Measurements from ENCODE around the gene ATP8A1. TPM values are rescaled to one million over a fixed set of nuclear protein-coding genes. Genes with fewer than 3 reads are reported as not detected.

ATP8A1 gene
- total RNA-seq, 4 donors from 2014 or later: 23.8 to 74.2 (median 31.1) TPM

DNA sequence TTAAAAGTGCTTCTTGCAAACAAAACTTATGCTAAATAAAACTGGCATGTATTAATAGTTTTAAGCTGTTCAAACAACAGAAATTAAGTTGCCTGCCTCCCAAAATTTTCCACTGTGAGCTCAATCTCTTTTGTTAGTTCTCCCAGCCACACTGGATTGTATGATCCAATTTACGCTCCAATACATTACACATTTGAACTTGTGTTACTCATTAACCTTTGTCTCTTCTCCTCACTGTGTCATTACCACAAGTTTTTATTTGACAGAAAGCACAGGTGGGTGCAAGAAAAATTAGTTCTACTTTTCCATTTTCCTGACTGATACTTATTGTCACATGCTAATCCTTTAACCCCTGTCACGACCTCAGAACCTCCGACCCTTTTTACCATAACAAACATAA is 204.1 kb downstream of the ATP8A1 start:
- Histone ChIP-seq H3K9me3 (no peaks in the 10 kb centered on the region), H3K36me3 (peaks cover 0 to 16% of the 10 kb centered on the region in 2 donors), H3K4me1 (peaks cover 7 to 8% of the 10 kb centered on the region in 2 donors), H3K4me3 (no peak overlapping the region), H3K27ac (no peak overlapping the region), H3K27me3 (no peaks in the 10 kb centered on the region)
- no peak for TF ChIP-seq POLR2A (IDR thresholded peaks at IDR 0.05)
- TF ChIP-seq CTCF (IDR thresholded peaks at IDR 0.05 in 4 of 5, conservative IDR thresholded peaks at IDR 0.05 in 1 of 5): no peak
- DNase-seq: no peak
- ATAC-seq: no peak
- in situ Hi-C loops (cut with MboI; ENCODE audit: low sequenced_read_pairs in 4 of 4): no loop called here
- intact Hi-C loops (cut with DNase I; ENCODE audit: low total_unique reads): loop anchor here (10.0 kb wide), 1 partner anchor 632 kb away; no protein-coding TSS in a partner anchor

DNA sequence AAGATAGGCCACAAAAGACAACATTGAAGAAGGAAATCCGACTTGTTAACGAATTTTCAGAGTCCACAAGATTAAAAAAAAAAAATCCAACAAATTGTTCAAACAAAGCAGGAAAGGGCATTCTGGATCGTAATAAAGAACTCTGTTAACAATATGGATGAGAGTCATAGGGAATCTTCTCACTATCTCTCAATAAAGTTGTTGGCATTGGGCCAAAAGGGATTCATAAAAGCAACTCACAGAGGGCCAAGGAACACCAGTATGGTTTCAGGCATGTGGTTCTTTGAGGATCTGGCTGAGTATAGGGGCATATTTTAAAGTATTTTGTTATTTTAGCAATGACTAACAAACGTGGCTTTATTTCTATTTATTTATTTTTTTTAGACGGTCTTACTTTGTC is 210.1 kb downstream of the ATP8A1 start:
- no peaks in the 10 kb centered on the region for H3K4me1 ChIP-seq
- ATAC-seq (no peak), DNase-seq (no peak)
- in situ Hi-C loops (cut with MboI; ENCODE audit: low sequenced_read_pairs in 4 of 4): no loop called here
- H3K4me3 ChIP-seq: no peak overlapping the region
- TF ChIP-seq POLR2A (IDR thresholded peaks at IDR 0.05) (no peak), CTCF (IDR thresholded peaks at IDR 0.05 in 4 of 5, conservative IDR thresholded peaks at IDR 0.05 in 1 of 5) (no peak)
- intact Hi-C loops (cut with DNase I; ENCODE audit: low total_unique reads): no loop called here
- no peaks in the 10 kb centered on the region for H3K9me3 ChIP-seq
- H3K27me3 ChIP-seq: no peaks in the 10 kb centered on the region
- peaks cover 0 to 32% of the 10 kb centered on the region in 2 donors for H3K36me3 ChIP-seq
- no peak overlapping the region for H3K27ac ChIP-seq

DNA sequence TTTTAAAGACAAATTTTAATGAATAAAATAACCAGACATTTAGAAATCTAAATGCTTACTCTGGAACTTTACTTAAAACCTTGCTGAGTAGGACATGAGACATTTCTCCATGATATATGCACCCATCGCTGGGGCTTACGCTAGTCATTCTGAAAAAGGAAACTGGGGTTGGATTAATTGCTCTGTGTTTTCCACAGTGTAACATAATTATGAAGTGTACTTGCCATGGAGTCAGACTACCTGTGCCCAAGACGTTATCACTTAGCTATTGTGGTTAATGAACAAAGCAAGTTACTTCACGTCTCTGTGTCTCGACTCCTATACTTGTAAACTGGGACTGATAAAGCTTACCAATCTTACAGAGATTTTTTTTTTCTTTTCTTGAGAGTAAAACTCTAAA is 211.9 kb downstream of the ATP8A1 start:
- Histone ChIP-seq H3K4me3 (no peak overlapping the region), H3K27ac (no peak overlapping the region), H3K4me1 (no peaks in the 10 kb centered on the region), H3K36me3 (peaks cover 0 to 24% of the 10 kb centered on the region in 2 donors), H3K27me3 (no peaks in the 10 kb centered on the region), H3K9me3 (no peaks in the 10 kb centered on the region)
- ATAC-seq: no peak
- intact Hi-C loops (cut with DNase I; ENCODE audit: low total_unique reads): no loop called here
- in situ Hi-C loops (cut with MboI; ENCODE audit: low sequenced_read_pairs in 4 of 4): no loop called here
- DNase-seq: no peak
- no peak for TF ChIP-seq CTCF (IDR thresholded peaks at IDR 0.05 in 4 of 5, conservative IDR thresholded peaks at IDR 0.05 in 1 of 5)
- no peak for TF ChIP-seq POLR2A (IDR thresholded peaks at IDR 0.05)

GRCh38 chr4:42442601-42443000 is 214.3 kb downstream of the ATP8A1 start:
- Histone ChIP-seq H3K27me3 (no peaks in the 10 kb centered on the region), H3K4me1 (no peaks in the 10 kb centered on the region), H3K36me3 (peaks cover 0 to 22% of the 10 kb centered on the region in 2 donors), H3K27ac (no peak overlapping the region), H3K9me3 (no peaks in the 10 kb centered on the region), H3K4me3 (no peak overlapping the region)
- intact Hi-C loops (cut with DNase I; ENCODE audit: low total_unique reads): no loop called here
- in situ Hi-C loops (cut with MboI; ENCODE audit: low sequenced_read_pairs in 4 of 4): no loop called here
- DNase-seq (no peak), ATAC-seq (no peak)
- TF ChIP-seq CTCF (IDR thresholded peaks at IDR 0.05 in 4 of 5, conservative IDR thresholded peaks at IDR 0.05 in 1 of 5) (no peak), POLR2A (IDR thresholded peaks at IDR 0.05) (no peak)

DNA sequence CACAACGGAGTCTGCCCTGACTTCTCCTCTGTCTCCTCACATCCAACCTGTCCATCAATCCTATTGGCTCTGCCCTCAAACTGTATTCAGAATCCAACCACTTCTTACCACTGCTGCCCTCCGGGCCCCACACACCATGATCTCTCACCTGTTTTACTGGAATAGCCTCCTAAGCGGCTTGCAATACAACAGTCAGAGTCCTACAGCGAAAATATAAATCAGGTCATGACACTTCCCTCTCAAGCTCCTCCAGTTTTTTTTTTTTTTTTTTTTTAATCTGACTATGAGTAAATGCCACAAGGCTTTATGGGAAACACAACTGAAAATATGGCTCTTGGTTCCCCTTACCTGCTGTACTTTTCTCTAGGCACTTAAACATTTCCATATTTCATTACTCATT is 216.8 kb downstream of the ATP8A1 start:
- ATAC-seq (no peak), DNase-seq (no peak)
- Histone ChIP-seq H3K9me3 (no peaks in the 10 kb centered on the region), H3K4me1 (no peaks in the 10 kb centered on the region), H3K27ac (no peak overlapping the region), H3K27me3 (no peaks in the 10 kb centered on the region), H3K36me3 (peaks cover 0 to 32% of the 10 kb centered on the region in 2 donors), H3K4me3 (no peak overlapping the region)
- intact Hi-C loops (cut with DNase I; ENCODE audit: low total_unique reads): no loop called here
- in situ Hi-C loops (cut with MboI; ENCODE audit: low sequenced_read_pairs in 4 of 4): no loop called here
- TF ChIP-seq POLR2A (IDR thresholded peaks at IDR 0.05) (no peak), CTCF (IDR thresholded peaks at IDR 0.05 in 4 of 5, conservative IDR thresholded peaks at IDR 0.05 in 1 of 5) (no peak)

Data from gastrocnemius medialis (tissue), 4 donors.